Testis (tissue), 2 donors: Measurements from ENCODE around the gene ARPIN.
"Not testable (repeated sequence)": the region's sequence is repeated elsewhere in the genome, so short reads cannot be mapped to it uniquely, and the experiment has no call there.

ENCODE experiments used
- CTCF ChIP-seq, 3 experiments: fragments of 450-650 bp in 2 of 3; fragments of 200-600 bp in 1 of 3; sonication (generic) in 1 of 3; IDR thresholded peaks; one replicate each; pipeline ENCODE4 v1.5.1; 2016 to 2019; ENCODE audit warnings: antibody characterized with exemption in 3 of 3, mild to moderate bottlenecking in 2 of 3, moderate library complexity in 1 of 3
- POLR2A ChIP-seq: fragments of 450-650 bp; IDR thresholded peaks from one replicate; pipeline ENCODE4 v1.6.1; 2017; ENCODE audit warnings: antibody characterized with exemption, mild to moderate bottlenecking, moderate library complexity

- TF ChIP-seq CTCF (IDR thresholded peaks at IDR 0.05); POLR2A: not testable (repeated sequence)
Observed at GRCh38 chr15:89869490-89869889, 43.3 kb downstream of the ARPIN start.
